Nephron (organoid): ENCODE results near the gene TNS3.
A peak's percentile ranks its signal among the peaks of the same experiment; 100 is the strongest.

Source experiments
- H3K27ac Mint-ChIP-seq, 3 experiments: 2 replicates each; pipeline ENCODE4 v1.8.0; 2020; ENCODE audit warnings: mixed read lengths in 3 of 3, mild to moderate bottlenecking in 2 of 3, moderate library complexity in 1 of 3
- H3K27me3 Mint-ChIP-seq: 2 replicates; pipeline ENCODE4 v1.8.0; 2021; ENCODE audit warnings: low read depth, mild to moderate bottlenecking, moderate library complexity, mixed read lengths
- H3K36me3 Mint-ChIP-seq: 2 replicates; pipeline ENCODE4 v1.8.0; 2020; ENCODE audit warnings: low read depth, mixed read lengths
- H3K4me1 Mint-ChIP-seq: 2 replicates; pipeline ENCODE4 v1.8.0; 2020; ENCODE audit warnings: mixed read lengths
- H3K4me3 Mint-ChIP-seq, 3 experiments: 2 replicates each; pipeline ENCODE4 v1.8.0; 2020; ENCODE audit warnings: mild to moderate bottlenecking in 3 of 3, mixed read lengths in 3 of 3, moderate library complexity in 2 of 3
- H3K9me3 Mint-ChIP-seq: 2 replicates; pipeline ENCODE4 v1.8.0; 2020; ENCODE audit warnings: mixed read lengths
- TF ChIP-seq, protein P1 (sequence below), 3 experiments: fragments of 200-600 bp; sonication (generic); IDR thresholded peaks; one replicate each; pipeline ENCODE4 v1.5.0; 2021; ENCODE audit warnings: antibody characterized with exemption in 3 of 3; ENCODE audit not compliant: unreplicated experiment in 3 of 3

The TNS3 gene

DNA sequence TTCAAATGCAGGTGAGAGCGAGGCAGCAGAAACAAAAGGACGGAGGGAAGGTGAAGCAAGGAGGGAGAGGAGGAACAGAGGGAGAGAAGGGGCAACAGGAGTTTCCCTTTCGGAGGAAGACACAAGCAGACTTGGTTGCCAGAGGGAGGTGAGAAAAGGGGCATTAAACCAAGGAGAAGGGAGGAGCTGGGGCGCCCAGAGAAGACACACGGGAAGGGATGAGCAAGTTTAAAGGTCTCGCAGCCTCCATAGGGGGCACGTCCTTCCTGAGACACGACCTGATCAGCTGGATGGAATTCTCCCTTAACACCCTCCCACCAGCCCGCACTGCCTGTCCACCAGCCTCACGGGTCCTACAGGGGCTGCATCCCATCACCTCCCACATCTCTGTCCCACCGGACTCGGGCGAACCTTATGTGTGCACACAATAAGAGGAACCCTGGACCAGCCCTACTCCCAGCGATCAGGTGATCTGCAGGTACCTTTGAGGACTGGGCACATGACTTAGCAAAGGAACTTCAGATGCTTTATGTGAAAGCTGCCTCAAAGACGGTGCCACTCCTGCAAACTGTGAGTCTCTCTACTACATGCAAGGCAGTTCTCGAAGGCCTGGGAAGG lies 251.2 kb downstream of the TNS3 start:
- Mint-ChIP-seq H3K4me3 (peak overlapping the region in 1 of 3 experiments; percentile 5), H3K27ac (peak overlapping the region; percentile 96 to 99 (median 98)), H3K4me1 (peaks cover 72% of the 10 kb centered on the region), H3K9me3 (no peaks in the 10 kb centered on the region), H3K27me3 (no peaks in the 10 kb centered on the region), H3K36me3 (peaks cover 3% of the 10 kb centered on the region)
- TF ChIP-seq, protein P1, sequence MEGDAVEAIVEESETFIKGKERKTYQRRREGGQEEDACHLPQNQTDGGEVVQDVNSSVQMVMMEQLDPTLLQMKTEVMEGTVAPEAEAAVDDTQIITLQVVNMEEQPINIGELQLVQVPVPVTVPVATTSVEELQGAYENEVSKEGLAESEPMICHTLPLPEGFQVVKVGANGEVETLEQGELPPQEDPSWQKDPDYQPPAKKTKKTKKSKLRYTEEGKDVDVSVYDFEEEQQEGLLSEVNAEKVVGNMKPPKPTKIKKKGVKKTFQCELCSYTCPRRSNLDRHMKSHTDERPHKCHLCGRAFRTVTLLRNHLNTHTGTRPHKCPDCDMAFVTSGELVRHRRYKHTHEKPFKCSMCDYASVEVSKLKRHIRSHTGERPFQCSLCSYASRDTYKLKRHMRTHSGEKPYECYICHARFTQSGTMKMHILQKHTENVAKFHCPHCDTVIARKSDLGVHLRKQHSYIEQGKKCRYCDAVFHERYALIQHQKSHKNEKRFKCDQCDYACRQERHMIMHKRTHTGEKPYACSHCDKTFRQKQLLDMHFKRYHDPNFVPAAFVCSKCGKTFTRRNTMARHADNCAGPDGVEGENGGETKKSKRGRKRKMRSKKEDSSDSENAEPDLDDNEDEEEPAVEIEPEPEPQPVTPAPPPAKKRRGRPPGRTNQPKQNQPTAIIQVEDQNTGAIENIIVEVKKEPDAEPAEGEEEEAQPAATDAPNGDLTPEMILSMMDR (IDR thresholded peaks at IDR 0.05; ENCODE audit: unreplicated experiment in 3 of 3): no peak

GRCh38 chr7:47330026-47330425 lies 251.9 kb downstream of the TNS3 start:
- Mint-ChIP-seq H3K9me3 (no peaks in the 10 kb centered on the region), H3K27me3 (no peaks in the 10 kb centered on the region), H3K4me3 (peak overlapping the region in 2 of 3 experiments; percentile 5 to 20), H3K36me3 (peaks cover 5% of the 10 kb centered on the region), H3K4me1 (peaks cover 75% of the 10 kb centered on the region), H3K27ac (peak overlapping the region; percentile 96 to 99 (median 98))
- TF ChIP-seq, protein P1 (IDR thresholded peaks at IDR 0.05; ENCODE audit: unreplicated experiment in 3 of 3): no peak

- TF ChIP-seq, protein P1 (IDR thresholded peaks at IDR 0.05; ENCODE audit: unreplicated experiment in 3 of 3): no peak
- H3K27ac Mint-ChIP-seq: peak overlapping the region; percentile 96 to 99 (median 98)
- H3K36me3 Mint-ChIP-seq: peaks cover 5% of the 10 kb centered on the region
- H3K27me3 Mint-ChIP-seq: no peaks in the 10 kb centered on the region
- no peaks in the 10 kb centered on the region for H3K9me3 Mint-ChIP-seq
- H3K4me1 Mint-ChIP-seq: peaks cover 79% of the 10 kb centered on the region
- H3K4me3 Mint-ChIP-seq: peak overlapping the region; percentile 75 to 83 (median 82)
Observed at GRCh38 chr7:47329320-47329926, 252.5 kb downstream of the TNS3 start.

DNA sequence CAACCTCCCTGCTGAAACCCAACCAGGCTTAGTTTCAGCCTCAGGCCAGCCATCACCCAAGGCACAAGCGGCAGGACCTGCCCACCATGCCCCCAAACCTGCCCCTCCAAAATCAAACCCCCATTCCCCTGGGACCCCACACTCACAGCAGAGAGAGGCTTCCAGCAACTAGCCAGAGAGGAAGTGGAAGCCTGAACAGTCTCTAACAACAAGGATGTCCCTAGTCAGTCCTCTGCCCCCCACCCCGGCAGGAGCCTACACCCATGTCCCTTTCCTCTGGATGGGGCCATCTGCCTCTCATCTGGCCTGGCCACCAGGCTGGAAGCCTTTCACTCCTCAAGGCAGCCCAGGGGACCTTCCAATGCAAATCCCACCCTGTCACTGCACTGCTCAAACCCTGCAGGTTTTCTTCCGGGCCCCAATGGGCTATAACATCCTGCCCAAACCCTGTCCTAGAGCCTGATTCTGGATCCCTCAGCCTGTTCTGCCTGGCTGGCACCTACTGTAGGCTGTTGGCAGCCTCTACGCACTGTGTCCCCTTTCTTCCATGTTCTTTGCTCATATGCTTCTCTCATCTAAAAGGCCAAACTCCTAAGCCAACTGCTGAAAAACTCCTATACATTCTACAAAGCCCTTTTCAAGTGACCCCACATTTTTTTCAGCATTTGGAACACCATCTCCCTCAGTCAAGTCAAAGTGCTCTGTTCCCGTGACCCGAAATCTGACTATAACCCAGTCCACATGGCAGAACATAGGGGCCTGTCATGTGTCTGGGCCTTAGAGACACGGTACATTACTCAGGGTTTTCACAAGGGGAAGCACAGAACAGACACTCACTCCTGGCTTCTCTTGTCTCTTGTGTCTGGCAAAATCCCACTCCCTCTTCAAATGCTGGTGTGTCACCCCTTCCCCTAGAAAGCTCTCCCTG lies 253.3 kb downstream of the TNS3 start:
- Mint-ChIP-seq H3K36me3 (peaks cover 10% of the 10 kb centered on the region), H3K27ac (peak overlapping the region; percentile 96 to 99 (median 98)), H3K27me3 (no peaks in the 10 kb centered on the region), H3K4me1 (peaks cover 77% of the 10 kb centered on the region), H3K9me3 (no peaks in the 10 kb centered on the region), H3K4me3 (peak overlapping the region; percentile 75 to 83 (median 82))
- TF ChIP-seq, protein P1 (IDR thresholded peaks at IDR 0.05; ENCODE audit: unreplicated experiment in 3 of 3): no peak

DNA sequence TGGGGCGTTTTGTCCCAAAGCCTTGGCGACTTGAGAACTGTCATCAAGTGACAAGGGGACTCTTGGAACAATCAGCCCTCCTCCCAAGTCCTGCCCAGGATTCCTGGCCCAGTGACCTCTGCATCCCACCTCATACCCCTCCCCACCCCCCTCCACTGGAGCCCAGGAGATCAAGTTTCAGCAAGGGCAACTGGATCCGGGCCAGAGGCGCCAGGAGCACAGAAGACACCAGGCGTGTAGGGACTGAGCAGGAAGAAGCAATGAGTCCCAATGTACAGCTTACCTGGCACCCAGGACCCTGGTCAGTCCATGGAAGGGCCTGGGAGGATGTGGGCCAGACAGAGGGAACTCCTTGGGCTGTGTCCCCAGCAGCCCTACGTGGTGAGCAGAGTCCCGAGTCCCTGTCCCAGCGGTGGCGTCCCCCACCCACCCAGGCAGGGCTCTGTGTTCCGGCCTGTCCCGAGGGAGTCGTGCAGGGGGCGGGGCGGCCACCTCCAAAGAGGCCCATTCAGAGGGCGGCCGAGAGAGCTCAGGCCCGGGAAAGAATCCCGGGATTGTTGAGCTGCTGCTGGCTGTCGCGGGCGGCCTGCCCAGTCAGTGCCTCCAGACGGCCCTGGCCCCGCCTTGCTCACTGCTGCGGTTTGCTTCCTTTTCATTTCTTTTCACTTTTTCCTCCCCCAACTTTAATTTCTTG lies 254.1 kb downstream of the TNS3 start:
- Mint-ChIP-seq H3K27ac (peak overlapping the region; percentile 96 to 99 (median 98)), H3K4me3 (peak overlapping the region; percentile 75 to 83 (median 82)), H3K9me3 (no peaks in the 10 kb centered on the region), H3K27me3 (no peaks in the 10 kb centered on the region), H3K36me3 (peaks cover 18% of the 10 kb centered on the region), H3K4me1 (peaks cover 76% of the 10 kb centered on the region)
- TF ChIP-seq, protein P1 (IDR thresholded peaks at IDR 0.05; ENCODE audit: unreplicated experiment in 3 of 3): no peak
